HEK293T (cell line): ENCODE data around the gene NRDC.

ENCODE experiments used
- ARNT ChIP-seq: fragments of 450-650 bp; IDR thresholded peaks from 2 replicates; pipeline ENCODE4 v1.6.1; 2017; ENCODE audit warnings: mild to moderate bottlenecking
- BHLHE40 ChIP-seq: fragments of 450-650 bp; IDR thresholded peaks from 2 replicates; pipeline ENCODE4 v1.6.1; 2016; ENCODE audit warnings: mild to moderate bottlenecking, moderate library complexity, borderline replicate concordance
- ELF4 ChIP-seq: fragments of 450-650 bp; IDR thresholded peaks from 2 replicates; pipeline ENCODE4 v1.6.1; 2017; ENCODE audit warnings: antibody characterized with exemption
- FOXA1 ChIP-seq: fragments of 450-650 bp; IDR thresholded peaks from 2 replicates; pipeline ENCODE4 v1.6.1; 2016; ENCODE audit warnings: mild to moderate bottlenecking
- FOXK2 ChIP-seq: fragments of 450-650 bp; IDR thresholded peaks from 2 replicates; pipeline ENCODE4 v1.6.1; 2016; ENCODE audit warnings: mild to moderate bottlenecking
- FOXM1 ChIP-seq: fragments of 450-650 bp; IDR thresholded peaks from 2 replicates; pipeline ENCODE4 v1.6.1; 2017; ENCODE audit warnings: mild to moderate bottlenecking, borderline replicate concordance
- HDGF ChIP-seq: fragments of 450-650 bp; IDR thresholded peaks from 2 replicates; pipeline ENCODE4 v1.6.1; 2017; ENCODE audit warnings: antibody characterized with exemption, borderline replicate concordance
- NFRKB ChIP-seq: fragments of 450-650 bp; IDR thresholded peaks from 2 replicates; pipeline ENCODE4 v1.6.1; 2016; ENCODE audit warnings: mild to moderate bottlenecking, moderate library complexity
- PKNOX1 ChIP-seq: fragments of 450-650 bp; IDR thresholded peaks from 2 replicates; pipeline ENCODE4 v1.6.1; 2016
- SP1 ChIP-seq: fragments of 450-650 bp; IDR thresholded peaks from 2 replicates; pipeline ENCODE4 v1.6.1; 2017
- TARDBP ChIP-seq: fragments of 450-650 bp; IDR thresholded peaks from 2 replicates; pipeline ENCODE4 v1.6.1; 2016
- ZNF384 ChIP-seq: fragments of 450-650 bp; IDR thresholded peaks from 2 replicates; pipeline ENCODE4 v1.6.1; 2016

- TF ChIP-seq FOXM1 (no peak), FOXA1 (no peak), ARNT (no peak), TARDBP (no peak), FOXK2 (no peak), PKNOX1 (no peak), SP1 (no peak), NFRKB (no peak), ELF4 (no peak), HDGF (no peak), ZNF384 (no peak), BHLHE40 (no peak)
These were observed 83.7 kb downstream of the NRDC start for GRCh38 chr1:51794868-51795267.
